Measurements from ENCODE around the gene PRC1.

The PRC1 gene

DNA sequence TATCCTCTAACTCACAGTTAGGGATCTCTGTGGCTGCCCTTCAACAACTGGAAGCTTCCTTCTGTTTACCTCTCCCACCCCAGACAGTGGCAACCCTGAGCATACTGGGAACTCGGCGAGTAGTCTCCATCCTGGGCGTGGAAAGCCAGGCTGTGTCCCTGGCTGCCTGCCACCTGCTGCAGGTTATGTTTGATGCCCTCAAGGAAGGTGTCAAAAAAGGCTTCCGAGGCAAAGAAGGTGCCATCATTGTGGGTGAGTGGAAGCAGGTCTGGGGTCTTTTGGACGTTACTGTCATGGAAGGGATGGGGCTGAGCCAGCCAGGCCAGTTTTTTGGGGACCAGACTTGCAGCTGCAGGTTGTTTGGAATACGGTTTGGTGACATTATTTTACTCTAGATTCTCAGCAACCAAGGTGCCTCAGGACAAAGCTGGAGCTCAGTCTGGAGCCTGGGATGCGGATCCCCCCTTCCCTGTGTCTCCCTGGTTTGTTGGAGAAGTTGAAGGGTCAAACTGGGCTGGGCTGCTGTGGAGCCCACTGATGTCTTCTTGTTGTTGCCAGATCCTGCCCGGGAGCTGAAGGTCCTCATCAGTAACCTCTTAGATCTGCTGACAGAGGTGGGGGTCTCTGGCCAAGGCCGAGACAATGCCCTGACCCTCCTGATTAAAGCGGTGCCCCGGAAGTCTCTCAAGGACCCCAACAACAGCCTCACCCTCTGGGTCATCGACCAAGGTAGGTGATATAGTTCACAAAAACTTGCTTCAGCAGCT is 51.8 kb downstream of the PRC1 start:
- DNase-seq: no peak
- Histone ChIP-seq H3K4me1 (ENCODE audit: control insufficient read depth, low read depth, low read length) (no peaks in the 10 kb centered on the region), H3K56ac (ENCODE audit: low read length) (no peak overlapping the region), H3K4ac (ENCODE audit: low read depth, low read length) (no peak overlapping the region), H4K5ac (ENCODE audit: low read length) (no peak overlapping the region), H4K8ac (ENCODE audit: low read depth, low read length) (no peak overlapping the region), H3K23ac (ENCODE audit: low read length) (no peak overlapping the region), H3K18ac (ENCODE audit: low read length) (no peak overlapping the region), H3K4me3 (ENCODE audit: low read length) (no peak overlapping the region), H2AK5ac (ENCODE audit: low read length) (no peak overlapping the region), H3K79me1 (ENCODE audit: low read length) (no peaks in the 10 kb centered on the region), H3K27ac (ENCODE audit: low read depth, low read length) (no peak overlapping the region), H3K27me3 (ENCODE audit: insufficient read depth, low read length, poor library complexity) (no peaks in the 10 kb centered on the region), H3K9ac (ENCODE audit: low read length) (no peak overlapping the region), H3K79me2 (ENCODE audit: control insufficient read depth, insufficient read depth, low read length) (no peaks in the 10 kb centered on the region), H2BK15ac (replicated peaks; ENCODE audit: low read depth) (no peak overlapping the region), H3K4me2 (ENCODE audit: low read length) (no peak overlapping the region), H2BK120ac (ENCODE audit: low read depth, low read length) (no peak overlapping the region), H2BK5ac (ENCODE audit: low read length) (no peak overlapping the region), H3K36me3 (ENCODE audit: control insufficient read depth, insufficient read depth, low read length) (peaks cover 24% of the 10 kb centered on the region)
- no CpG with 5 or more reads among the region's 12 CpGs for WGBS (ENCODE audit: extremely low coverage, insufficient coverage, low lambda C conversion rate)

- Histone ChIP-seq H2AK5ac (ENCODE audit: low read length) (no peak overlapping the region), H4K5ac (ENCODE audit: low read length) (no peak overlapping the region), H3K23ac (ENCODE audit: low read length) (no peak overlapping the region), H3K4me3 (ENCODE audit: low read length) (no peak overlapping the region), H2BK120ac (ENCODE audit: low read depth, low read length) (no peak overlapping the region), H3K79me1 (ENCODE audit: low read length) (peaks cover 2% of the 10 kb centered on the region), H3K4ac (ENCODE audit: low read depth, low read length) (no peak overlapping the region), H3K27ac (ENCODE audit: low read depth, low read length) (no peak overlapping the region), H3K79me2 (ENCODE audit: control insufficient read depth, insufficient read depth, low read length) (no peaks in the 10 kb centered on the region), H3K9ac (ENCODE audit: low read length) (no peak overlapping the region), H3K36me3 (ENCODE audit: control insufficient read depth, insufficient read depth, low read length) (peaks cover 19% of the 10 kb centered on the region), H3K4me2 (ENCODE audit: low read length) (no peak overlapping the region), H4K8ac (ENCODE audit: low read depth, low read length) (no peak overlapping the region), H2BK5ac (ENCODE audit: low read length) (no peak overlapping the region), H3K27me3 (ENCODE audit: insufficient read depth, low read length, poor library complexity) (no peaks in the 10 kb centered on the region), H3K56ac (ENCODE audit: low read length) (no peak overlapping the region), H3K18ac (ENCODE audit: low read length) (no peak overlapping the region), H2BK15ac (replicated peaks; ENCODE audit: low read depth) (no peak overlapping the region), H3K4me1 (ENCODE audit: control insufficient read depth, low read depth, low read length) (no peaks in the 10 kb centered on the region)
- no peak for DNase-seq
- no CpG with 5 or more reads among the region's 4 CpGs for WGBS (ENCODE audit: extremely low coverage, insufficient coverage, low lambda C conversion rate)
Measured at GRCh38 chr15:90941038-90941437, 53.3 kb downstream of the PRC1 start.

DNA sequence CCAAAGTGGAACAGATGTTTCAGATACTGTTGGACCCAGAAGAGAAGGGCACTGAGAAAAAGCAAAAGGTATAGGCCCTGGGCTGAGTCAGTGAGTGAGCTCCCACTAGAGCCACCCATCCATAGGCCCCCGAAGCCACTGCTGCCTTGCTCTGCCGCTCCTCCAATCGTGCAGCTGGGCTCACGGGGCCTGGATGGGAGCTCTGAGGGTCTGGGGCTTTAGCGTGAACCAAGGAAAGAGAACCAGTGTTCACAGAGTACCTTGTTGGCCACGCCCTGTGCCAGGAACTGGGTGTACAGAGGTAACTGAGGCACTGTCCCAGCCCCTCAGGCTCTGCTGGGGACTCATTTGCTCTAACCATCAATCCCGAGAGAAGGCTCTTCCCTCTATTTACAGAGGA is 54.6 kb downstream of the PRC1 start:
- no peaks in the 10 kb centered on the region for H3K79me2 ChIP-seq (ENCODE audit: control insufficient read depth, insufficient read depth, low read length)
- H3K4me1 ChIP-seq (ENCODE audit: control insufficient read depth, low read depth, low read length): peaks cover 1% of the 10 kb centered on the region
- H3K27ac ChIP-seq (ENCODE audit: low read depth, low read length): no peak overlapping the region
- no peak overlapping the region for H3K4me3 ChIP-seq (ENCODE audit: low read length)
- H3K36me3 ChIP-seq (ENCODE audit: control insufficient read depth, insufficient read depth, low read length): peaks cover 16% of the 10 kb centered on the region
- DNase-seq: no peak
- no peak overlapping the region for H2BK15ac ChIP-seq (replicated peaks; ENCODE audit: low read depth)
- no peak overlapping the region for H4K8ac ChIP-seq (ENCODE audit: low read depth, low read length)
- H3K27me3 ChIP-seq (ENCODE audit: insufficient read depth, low read length, poor library complexity): no peaks in the 10 kb centered on the region
- no peak overlapping the region for H4K5ac ChIP-seq (ENCODE audit: low read length)
- H3K56ac ChIP-seq (ENCODE audit: low read length): no peak overlapping the region
- H3K4me2 ChIP-seq (ENCODE audit: low read length): no peak overlapping the region
- H3K18ac ChIP-seq (ENCODE audit: low read length): no peak overlapping the region
- H3K4ac ChIP-seq (ENCODE audit: low read depth, low read length): no peak overlapping the region
- peaks cover 4% of the 10 kb centered on the region for H3K79me1 ChIP-seq (ENCODE audit: low read length)
- H3K23ac ChIP-seq (ENCODE audit: low read length): no peak overlapping the region
- no peak overlapping the region for H2BK5ac ChIP-seq (ENCODE audit: low read length)
- H2AK5ac ChIP-seq (ENCODE audit: low read length): no peak overlapping the region
- H3K9ac ChIP-seq (ENCODE audit: low read length): no peak overlapping the region
- WGBS (ENCODE audit: extremely low coverage, insufficient coverage, low lambda C conversion rate): no CpG with 5 or more reads among the region's 7 CpGs
- no peak overlapping the region for H2BK120ac ChIP-seq (ENCODE audit: low read depth, low read length)

DNA sequence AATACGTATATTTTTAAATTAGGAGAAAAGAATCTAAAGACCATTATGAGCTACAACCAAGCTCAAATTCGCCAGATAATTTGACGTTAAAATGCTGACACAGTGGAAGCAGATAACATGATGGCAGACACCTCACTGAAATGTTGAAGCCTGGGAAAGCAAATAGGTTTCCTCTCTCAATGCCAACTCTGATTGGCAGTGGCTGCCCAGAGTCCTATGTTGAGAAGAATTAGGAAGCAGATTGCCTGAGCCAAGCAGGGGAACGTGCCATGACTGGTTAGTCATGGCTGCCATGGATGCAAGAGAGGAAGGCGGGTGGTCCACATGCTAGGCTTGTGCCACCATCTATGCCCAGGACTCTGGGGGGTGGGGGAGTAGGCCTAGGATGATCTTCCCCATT is 56.1 kb downstream of the PRC1 start:
- Histone ChIP-seq H3K18ac (ENCODE audit: low read length) (no peak overlapping the region), H2AK5ac (ENCODE audit: low read length) (no peak overlapping the region), H3K4me1 (ENCODE audit: control insufficient read depth, low read depth, low read length) (peaks cover 1% of the 10 kb centered on the region), H2BK15ac (replicated peaks; ENCODE audit: low read depth) (no peak overlapping the region), H4K8ac (ENCODE audit: low read depth, low read length) (no peak overlapping the region), H3K36me3 (ENCODE audit: control insufficient read depth, insufficient read depth, low read length) (peaks cover 13% of the 10 kb centered on the region), H3K79me2 (ENCODE audit: control insufficient read depth, insufficient read depth, low read length) (no peaks in the 10 kb centered on the region), H4K5ac (ENCODE audit: low read length) (no peak overlapping the region), H2BK120ac (ENCODE audit: low read depth, low read length) (no peak overlapping the region), H3K27ac (ENCODE audit: low read depth, low read length) (no peak overlapping the region), H3K27me3 (ENCODE audit: insufficient read depth, low read length, poor library complexity) (no peaks in the 10 kb centered on the region), H3K4me2 (ENCODE audit: low read length) (no peak overlapping the region), H3K4me3 (ENCODE audit: low read length) (no peak overlapping the region), H3K79me1 (ENCODE audit: low read length) (peaks cover 4% of the 10 kb centered on the region), H3K4ac (ENCODE audit: low read depth, low read length) (no peak overlapping the region), H3K56ac (ENCODE audit: low read length) (no peak overlapping the region), H3K9ac (ENCODE audit: low read length) (no peak overlapping the region), H2BK5ac (ENCODE audit: low read length) (no peak overlapping the region), H3K23ac (ENCODE audit: low read length) (no peak overlapping the region)
- no CpG with 5 or more reads among the region's 5 CpGs for WGBS (ENCODE audit: extremely low coverage, insufficient coverage, low lambda C conversion rate)
- DNase-seq: no peak

DNA sequence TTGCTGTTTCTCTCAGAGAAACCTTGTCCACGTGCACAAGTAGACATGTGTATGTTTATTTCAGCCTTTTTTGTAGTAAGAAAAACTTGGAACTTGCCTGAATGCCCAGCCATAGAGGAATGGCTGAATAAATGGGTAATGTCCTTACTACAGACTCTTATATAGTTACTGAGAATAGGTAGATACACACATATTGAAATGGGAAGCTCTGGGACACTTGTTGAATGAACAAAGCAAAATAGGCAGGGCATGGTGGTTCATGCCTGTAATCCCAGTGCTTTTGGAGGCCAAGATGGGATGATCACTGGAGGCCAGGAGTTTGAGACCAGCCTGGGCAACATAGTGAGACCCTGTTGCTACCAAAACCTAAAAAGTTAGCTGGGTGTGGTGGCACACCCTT is 57.5 kb downstream of the PRC1 start:
- H3K18ac ChIP-seq (ENCODE audit: low read length): no peak overlapping the region
- peaks cover 4% of the 10 kb centered on the region for H3K79me1 ChIP-seq (ENCODE audit: low read length)
- no peak overlapping the region for H3K4ac ChIP-seq (ENCODE audit: low read depth, low read length)
- H3K4me1 ChIP-seq (ENCODE audit: control insufficient read depth, low read depth, low read length): peaks cover 1% of the 10 kb centered on the region
- H3K27me3 ChIP-seq (ENCODE audit: insufficient read depth, low read length, poor library complexity): no peaks in the 10 kb centered on the region
- no peak overlapping the region for H2AK5ac ChIP-seq (ENCODE audit: low read length)
- no peak overlapping the region for H2BK5ac ChIP-seq (ENCODE audit: low read length)
- H3K79me2 ChIP-seq (ENCODE audit: control insufficient read depth, insufficient read depth, low read length): no peaks in the 10 kb centered on the region
- no peak overlapping the region for H3K27ac ChIP-seq (ENCODE audit: low read depth, low read length)
- WGBS (ENCODE audit: extremely low coverage, insufficient coverage, low lambda C conversion rate): no CpG with 5 or more reads among the region's 1 CpG
- no peak overlapping the region for H2BK120ac ChIP-seq (ENCODE audit: low read depth, low read length)
- no peak for DNase-seq
- H3K4me3 ChIP-seq (ENCODE audit: low read length): no peak overlapping the region
- H2BK15ac ChIP-seq (replicated peaks; ENCODE audit: low read depth): no peak overlapping the region
- no peak overlapping the region for H4K8ac ChIP-seq (ENCODE audit: low read depth, low read length)
- H3K36me3 ChIP-seq (ENCODE audit: control insufficient read depth, insufficient read depth, low read length): peaks cover 9% of the 10 kb centered on the region
- H3K56ac ChIP-seq (ENCODE audit: low read length): no peak overlapping the region
- H3K9ac ChIP-seq (ENCODE audit: low read length): no peak overlapping the region
- H3K23ac ChIP-seq (ENCODE audit: low read length): no peak overlapping the region
- H3K4me2 ChIP-seq (ENCODE audit: low read length): no peak overlapping the region
- no peak overlapping the region for H4K5ac ChIP-seq (ENCODE audit: low read length)

All from mesendoderm (in vitro differentiated cells).